Erythroblast (primary cell): ENCODE results near the gene USH1C.

Experiments
- GATA1 ChIP-seq: IDR thresholded peaks from 2 replicates; pipeline ENCODE4 v1.6.1; 2011; ENCODE audit warnings: low read depth, mild to moderate bottlenecking, control low read depth, low read length, moderate library complexity
- POLR2A ChIP-seq: IDR thresholded peaks from 2 replicates; pipeline ENCODE4 v1.6.1; 2011; ENCODE audit warnings: mild to moderate bottlenecking, low read length

- TF ChIP-seq POLR2A (no peak), GATA1 (no peak)
Measured at GRCh38 chr11:17575431-17576425, 31.5 kb upstream of the USH1C start.
